Stimulated activated naive CD4-positive, alpha-beta T cell (primary cell): ENCODE data around the gene PLCB3.
"Not testable (repeated sequence)": the region's sequence is repeated elsewhere in the genome, so short reads cannot be mapped to it uniquely, and the experiment has no call there.

ENCODE experiments used
- DNase-seq, 6 experiments: peaks; one replicate each; lab custom pipeline; 2025; lab: John Stamatoyannopoulos, UW

The PLCB3 gene

GRCh38 chr11:64305075-64305690, 53.9 kb downstream of the PLCB3 start, which contains the start of gene ESRRA:
Gene ESRRA (plus strand): TSS chr11:64305524. CDS start chr11:64307180, 1,656 bp downstream.
- peak; percentile 99 to 100 (median 100) for DNase-seq

GRCh38 chr11:64305691-64306562, 54.6 kb downstream of the PLCB3 start:
- DNase-seq = peak; percentile 51 to 77 (median 62)

DNA sequence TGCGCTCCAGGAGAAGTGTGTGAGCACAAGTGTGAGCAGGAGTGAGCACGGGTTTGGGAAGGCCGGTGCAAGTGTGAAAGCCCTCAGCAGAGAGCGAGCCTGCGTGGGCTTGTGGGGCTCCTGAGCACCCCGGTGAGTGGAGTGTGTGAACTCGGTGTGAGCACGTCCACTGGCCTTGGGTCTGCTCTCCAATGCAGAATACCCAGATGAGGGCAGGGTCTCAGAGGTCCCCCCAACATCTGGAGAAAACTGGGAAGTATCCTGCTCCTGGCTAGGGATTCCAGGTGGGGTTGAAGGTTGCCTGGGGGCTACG, 55.2 kb downstream of the PLCB3 start:
- no peak for DNase-seq

- no peak for DNase-seq
Measured at GRCh38 chr11:64306876-64307622, 55.7 kb downstream of the PLCB3 start.

DNA sequence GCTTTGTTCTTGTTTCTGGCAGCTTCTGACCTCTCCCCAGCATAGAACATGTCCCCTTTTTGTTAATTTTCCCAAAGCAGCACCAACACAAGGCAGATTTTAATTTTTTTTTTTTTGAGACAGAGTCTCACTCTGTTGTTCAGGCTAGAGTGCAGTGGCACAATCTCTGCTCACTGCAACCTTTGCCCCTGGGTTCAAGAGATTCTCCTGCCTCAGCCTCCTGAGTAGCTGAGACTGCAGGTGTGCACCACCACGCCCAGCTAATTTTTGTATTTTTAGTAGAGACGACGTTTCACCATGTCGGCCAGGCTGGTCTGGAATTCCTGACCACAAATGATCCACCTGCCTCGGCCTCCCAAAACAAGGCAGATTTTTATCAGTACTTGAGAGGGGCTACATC, 56.5 kb downstream of the PLCB3 start:
- DNase-seq = not testable (repeated sequence)

DNA sequence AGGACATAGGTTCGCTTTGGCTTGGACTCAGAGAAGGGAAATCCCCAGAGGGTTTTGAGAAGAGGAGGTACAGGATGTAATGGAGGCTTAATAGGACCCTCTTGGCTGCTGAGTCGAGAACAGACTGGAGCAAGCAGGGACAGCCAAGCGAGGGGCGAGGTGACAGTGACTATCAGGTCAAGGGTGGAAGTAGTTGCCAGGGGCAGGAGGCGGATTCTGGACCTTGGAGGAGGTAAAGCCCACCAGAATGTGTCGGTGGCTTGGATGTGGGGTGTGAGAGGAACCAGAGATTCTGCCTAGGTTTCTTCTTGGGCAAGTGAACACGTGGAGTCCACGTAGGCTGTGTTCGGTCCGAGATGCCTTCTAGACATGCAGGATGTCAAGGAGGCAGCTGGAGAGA, 61.6 kb downstream of the PLCB3 start:
- DNase-seq = no peak

GRCh38 chr11:64313491-64314145, 62.3 kb downstream of the PLCB3 start:
- DNase-seq = no peak

GRCh38 chr11:64314146-64314804, 62.9 kb downstream of the PLCB3 start:
- no peak for DNase-seq

GRCh38 chr11:64314805-64315561, 63.7 kb downstream of the PLCB3 start:
- no peak for DNase-seq

- not testable (repeated sequence) for DNase-seq
Measured at GRCh38 chr11:64315667-64316526, 64.6 kb downstream of the PLCB3 start.

GRCh38 chr11:64316672-64317324, 65.5 kb downstream of the PLCB3 start:
- DNase-seq = peak in 3 of 6 experiments; percentile 26 to 42 (median 42)

DNA sequence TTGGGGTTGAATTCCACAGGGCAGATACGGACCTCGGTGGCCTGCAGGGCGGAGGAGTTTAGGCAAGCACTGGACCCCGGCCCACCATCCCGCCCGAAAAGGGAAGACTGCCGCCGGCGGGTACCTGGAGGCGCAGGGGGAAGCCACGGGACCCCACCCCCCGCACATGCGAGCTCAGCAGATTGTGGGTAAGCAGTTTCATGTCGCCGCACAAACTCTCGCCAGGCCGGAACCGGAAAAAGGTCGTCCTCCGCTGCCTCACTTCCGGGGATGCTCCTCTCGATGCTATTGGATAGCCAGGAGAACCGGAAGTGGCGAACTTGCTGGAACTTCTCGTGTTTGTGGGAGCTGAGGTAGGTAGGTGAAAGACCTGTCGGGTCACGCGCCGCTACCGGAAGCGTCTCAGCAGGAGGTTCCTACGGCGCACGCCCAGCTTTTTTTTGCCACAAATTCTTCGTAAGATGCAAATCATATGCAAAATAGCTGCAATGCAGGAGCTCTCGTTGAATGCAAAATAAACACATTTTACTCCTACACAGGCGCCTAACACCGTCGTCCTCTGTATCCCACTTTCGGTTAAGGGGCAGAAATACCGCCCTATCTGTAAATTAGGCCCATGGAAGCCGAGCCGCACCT, 66.1 kb downstream of the PLCB3 start, which contains the start of gene TRMT112:
Gene TRMT112 (minus strand): TSS at position 235 of the 636 bp plus-strand sequence. CDS start 33 bp downstream, at position 202.
- DNase-seq = peak; percentile 91 to 98 (median 97)

DNA sequence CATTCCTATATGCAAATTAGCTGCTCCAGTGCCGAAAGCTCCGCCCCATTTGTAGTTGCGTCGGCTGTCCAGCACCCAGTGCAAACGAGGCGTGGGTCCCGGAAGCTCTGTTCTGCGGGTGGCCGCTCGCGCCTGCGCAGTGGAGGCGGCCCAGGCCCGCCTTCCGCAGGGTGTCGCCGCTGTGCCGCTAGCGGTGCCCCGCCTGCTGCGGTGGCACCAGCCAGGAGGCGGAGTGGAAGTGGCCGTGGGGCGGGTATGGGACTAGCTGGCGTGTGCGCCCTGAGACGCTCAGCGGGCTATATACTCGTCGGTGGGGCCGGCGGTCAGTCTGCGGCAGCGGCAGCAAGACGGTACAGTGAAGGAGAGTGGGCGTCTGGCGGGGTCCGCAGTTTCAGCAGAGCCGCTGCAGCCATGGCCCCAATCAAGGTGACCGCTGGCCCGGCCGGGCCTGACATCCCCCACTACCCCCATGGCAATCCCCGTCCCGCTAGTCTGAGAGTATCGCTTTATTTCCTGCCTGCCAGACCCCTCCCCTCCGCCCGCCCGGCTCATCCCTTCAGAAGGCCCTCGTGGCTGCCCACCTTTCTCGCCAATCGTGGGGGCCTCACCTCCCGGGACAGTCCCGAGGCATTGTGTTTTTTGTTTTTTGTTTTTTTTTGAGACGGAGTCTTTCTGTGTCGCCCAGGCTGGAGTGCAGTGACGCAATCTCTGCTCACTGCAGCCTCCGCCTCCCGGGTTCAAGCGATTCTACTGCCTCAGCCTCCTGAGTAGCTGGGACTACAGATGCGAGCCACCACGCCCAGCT, 66.8 kb downstream of the PLCB3 start, which contains the start of gene PRDX5:
Gene PRDX5 (plus strand): TSS at position 161 of the 805 bp plus-strand sequence. CDS start 95 bp downstream, at position 256.
- peak; percentile 91 to 98 (median 94) for DNase-seq
